Measurements from ENCODE around the gene HDAC9. TPM values are rescaled to one million over a fixed set of nuclear protein-coding genes. Genes with fewer than 3 reads are reported as not detected.

HDAC9 gene
- total RNA-seq, 3 donors from 2014 or later (not counting 1 experiment from before 2014, with no cell fraction given): 19.1 to 41.1 (median 24.1) TPM

- Histone ChIP-seq H3K27me3 (ENCODE audit: control insufficient read depth, insufficient read depth, low read length) (no peaks in the 10 kb centered on the region), H3K4me1 (ENCODE audit: control insufficient read depth, insufficient read depth, low read length) (no peaks in the 10 kb centered on the region), H3K36me3 (ENCODE audit: control insufficient read depth, insufficient read depth, low read length) (no peaks in the 10 kb centered on the region), H3K9me3 (ENCODE audit: control insufficient read depth, insufficient read depth, low read length) (no peaks in the 10 kb centered on the region), H3K27ac (ENCODE audit: low read length) (no peak overlapping the region), H3K4me3 (ENCODE audit: low read length) (no peak overlapping the region)
- Mint-ChIP-seq H3K9me3 (peaks cover 2 to 11% of the 10 kb centered on the region in 2 donors), H3K4me3 (no peak overlapping the region), H3K4me1 (no peaks in the 10 kb centered on the region), H3K27me3 (ENCODE audit: low read depth in 2 of 2) (no peaks in the 10 kb centered on the region), H3K27ac (no peak overlapping the region), H3K36me3 (no peaks in the 10 kb centered on the region)
- ATAC-seq: no peak
- DNase-seq: no peak
- intact Hi-C loops (cut with micrococcal nuclease): no loop called here
- 79% methylated on average over 4 of the region's 4 CpGs for WGBS (ENCODE audit: insufficient coverage)
- TF ChIP-seq, protein P1, sequence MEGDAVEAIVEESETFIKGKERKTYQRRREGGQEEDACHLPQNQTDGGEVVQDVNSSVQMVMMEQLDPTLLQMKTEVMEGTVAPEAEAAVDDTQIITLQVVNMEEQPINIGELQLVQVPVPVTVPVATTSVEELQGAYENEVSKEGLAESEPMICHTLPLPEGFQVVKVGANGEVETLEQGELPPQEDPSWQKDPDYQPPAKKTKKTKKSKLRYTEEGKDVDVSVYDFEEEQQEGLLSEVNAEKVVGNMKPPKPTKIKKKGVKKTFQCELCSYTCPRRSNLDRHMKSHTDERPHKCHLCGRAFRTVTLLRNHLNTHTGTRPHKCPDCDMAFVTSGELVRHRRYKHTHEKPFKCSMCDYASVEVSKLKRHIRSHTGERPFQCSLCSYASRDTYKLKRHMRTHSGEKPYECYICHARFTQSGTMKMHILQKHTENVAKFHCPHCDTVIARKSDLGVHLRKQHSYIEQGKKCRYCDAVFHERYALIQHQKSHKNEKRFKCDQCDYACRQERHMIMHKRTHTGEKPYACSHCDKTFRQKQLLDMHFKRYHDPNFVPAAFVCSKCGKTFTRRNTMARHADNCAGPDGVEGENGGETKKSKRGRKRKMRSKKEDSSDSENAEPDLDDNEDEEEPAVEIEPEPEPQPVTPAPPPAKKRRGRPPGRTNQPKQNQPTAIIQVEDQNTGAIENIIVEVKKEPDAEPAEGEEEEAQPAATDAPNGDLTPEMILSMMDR (IDR thresholded peaks at IDR 0.05): no peak
Measured at GRCh38 chr7:18866359-18867036, 370.9 kb downstream of the HDAC9 start.

DNA sequence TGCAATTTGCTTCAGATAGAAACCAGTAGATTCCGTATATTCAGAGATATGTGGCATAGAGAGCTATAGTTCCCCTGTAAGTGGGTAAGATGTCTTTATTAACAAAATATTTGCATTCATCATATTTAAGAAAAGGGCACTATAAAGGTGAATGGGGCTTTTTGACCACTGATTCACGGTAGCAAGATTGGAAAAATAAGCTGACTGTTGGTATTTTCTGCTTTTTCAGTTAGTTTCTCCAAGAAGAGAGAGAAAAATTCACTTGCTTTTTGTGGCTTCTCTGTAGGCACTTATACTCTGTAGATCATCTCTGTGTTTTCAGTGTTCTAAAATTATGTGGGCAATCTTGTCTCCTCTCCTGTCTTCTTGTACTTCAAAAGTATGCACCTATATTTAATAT, 376.8 kb downstream of the HDAC9 start:
- Histone ChIP-seq H3K27ac (ENCODE audit: low read length) (no peak overlapping the region), H3K27me3 (ENCODE audit: control insufficient read depth, insufficient read depth, low read length) (no peaks in the 10 kb centered on the region), H3K4me1 (ENCODE audit: control insufficient read depth, insufficient read depth, low read length) (no peaks in the 10 kb centered on the region), H3K36me3 (ENCODE audit: control insufficient read depth, insufficient read depth, low read length) (no peaks in the 10 kb centered on the region), H3K4me3 (ENCODE audit: low read length) (no peak overlapping the region), H3K9me3 (ENCODE audit: control insufficient read depth, insufficient read depth, low read length) (no peaks in the 10 kb centered on the region)
- no peak overlapping the region for H3K27ac Mint-ChIP-seq
- H3K27me3 Mint-ChIP-seq (ENCODE audit: low read depth in 2 of 2): no peaks in the 10 kb centered on the region
- H3K4me1 Mint-ChIP-seq: no peaks in the 10 kb centered on the region
- TF ChIP-seq, protein P1 (IDR thresholded peaks at IDR 0.05): no peak
- DNase-seq (no peak), ATAC-seq (no peak)
- H3K9me3 Mint-ChIP-seq: peaks cover 0 to 7% of the 10 kb centered on the region in 2 donors
- 100% methylated on average over 1 of the region's 2 CpGs for WGBS (ENCODE audit: insufficient coverage)
- intact Hi-C loops (cut with micrococcal nuclease): no loop called here
- no peaks in the 10 kb centered on the region for H3K36me3 Mint-ChIP-seq
- no peak overlapping the region for H3K4me3 Mint-ChIP-seq

DNA sequence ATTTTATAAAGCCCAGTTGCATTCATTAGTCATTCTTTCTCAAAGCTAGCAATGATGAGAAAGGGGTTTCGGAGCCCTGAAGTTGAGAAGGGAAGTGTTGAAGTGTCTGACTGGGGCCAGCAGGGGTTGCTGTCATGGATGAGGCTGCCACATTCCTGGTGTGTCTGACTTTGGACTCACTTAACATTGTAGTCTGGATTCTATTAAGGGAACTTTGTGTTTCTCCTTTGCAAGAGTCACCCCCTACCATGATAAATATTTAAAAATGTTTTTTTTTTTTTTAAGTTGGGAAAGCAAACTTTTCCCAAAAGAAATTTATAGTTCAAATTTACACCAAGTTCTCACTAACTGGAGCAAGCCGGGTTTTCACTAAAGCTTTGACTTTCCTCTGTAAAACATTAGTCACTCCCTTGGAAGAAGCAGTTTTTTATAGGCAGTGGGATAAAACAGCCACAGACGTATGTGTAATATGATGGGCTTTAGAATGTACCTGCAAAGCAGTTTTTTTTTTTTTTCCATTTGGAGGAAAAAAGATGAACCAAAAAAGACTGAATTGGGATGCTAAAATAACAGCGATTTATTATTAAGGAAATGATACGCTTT, 378.3 kb downstream of the HDAC9 start:
- Histone ChIP-seq H3K36me3 (ENCODE audit: control insufficient read depth, insufficient read depth, low read length) (no peaks in the 10 kb centered on the region), H3K4me3 (ENCODE audit: low read length) (no peak overlapping the region), H3K27me3 (ENCODE audit: control insufficient read depth, insufficient read depth, low read length) (no peaks in the 10 kb centered on the region), H3K9me3 (ENCODE audit: control insufficient read depth, insufficient read depth, low read length) (no peaks in the 10 kb centered on the region), H3K4me1 (ENCODE audit: control insufficient read depth, insufficient read depth, low read length) (no peaks in the 10 kb centered on the region), H3K27ac (ENCODE audit: low read length) (no peak overlapping the region)
- Mint-ChIP-seq H3K4me3 (no peak overlapping the region), H3K27me3 (ENCODE audit: low read depth in 2 of 2) (no peaks in the 10 kb centered on the region), H3K9me3 (peaks cover 0 to 3% of the 10 kb centered on the region in 2 donors), H3K4me1 (no peaks in the 10 kb centered on the region), H3K36me3 (peaks cover 13% of the 10 kb centered on the region), H3K27ac (no peak overlapping the region)
- ATAC-seq (no peak), DNase-seq (no peak)
- intact Hi-C loops (cut with micrococcal nuclease): no loop called here
- WGBS (ENCODE audit: insufficient coverage): 91% methylated on average over 2 of the region's 5 CpGs
- TF ChIP-seq, protein P1 (IDR thresholded peaks at IDR 0.05): no peak

Measured in natural killer cell (primary cell).